HepG2 (cell line): Measurements from ENCODE around the gene GPX1. TPM values are rescaled to one million over a fixed set of nuclear protein-coding genes. Genes with fewer than 3 reads are reported as not detected.

Experiments used
- CSRNP2 ChIP-seq: sonication (generic); formaldehyde crosslinking; conservative IDR thresholded peaks from 2 replicates; pipeline ENCODE4 v1.8.0; 2022; ENCODE audit warnings: low read depth, missing genetic modification reagents
- DMAP1 ChIP-seq: IDR thresholded peaks from 2 replicates; pipeline ENCODE4 v1.6.1; 2016
- ERF ChIP-seq: IDR thresholded peaks from 2 replicates; pipeline ENCODE4 v1.6.1; 2018; ENCODE audit warnings: missing biosample characterization, missing genetic modification reagents
- ETV5 ChIP-seq: IDR thresholded peaks from 2 replicates; pipeline ENCODE4 v1.6.1; 2018; ENCODE audit warnings: missing biosample characterization, missing genetic modification reagents, inconsistent platforms, borderline replicate concordance
- JUND ChIP-seq: sonication (generic); formaldehyde crosslinking; IDR thresholded peaks from 2 replicates; pipeline ENCODE4 v1.8.0; 2022; ENCODE audit warnings: mild to moderate bottlenecking, missing genetic modification reagents
- PREB ChIP-seq: sonication (generic); formaldehyde crosslinking; IDR thresholded peaks from 2 replicates; pipeline ENCODE4 v1.4.0; 2020; ENCODE audit warnings: missing genetic modification reagents
- SIN3A ChIP-seq: IDR thresholded peaks from 2 replicates; pipeline ENCODE4 v1.6.1; 2011; ENCODE audit warnings: low read depth, mild to moderate bottlenecking, control low read depth, low read length, borderline replicate concordance
- SP4 ChIP-seq: sonication (generic); formaldehyde crosslinking; IDR thresholded peaks from 2 replicates; pipeline ENCODE4 v1.8.1; 2023; ENCODE audit warnings: mild to moderate bottlenecking, missing genetic modification reagents
- ZNF260 ChIP-seq: sonication (generic); formaldehyde crosslinking; IDR thresholded peaks from 2 replicates; pipeline ENCODE4 v1.4.0; 2020; ENCODE audit warnings: missing genetic modification reagents, low read depth, mild to moderate bottlenecking, borderline replicate concordance
- ZNF441 ChIP-seq: sonication (generic); formaldehyde crosslinking; IDR thresholded peaks from 2 replicates; pipeline ENCODE4 v1.7.0; 2021; ENCODE audit warnings: missing genetic modification reagents, borderline replicate concordance
- ZNF563 ChIP-seq: sonication (generic); formaldehyde crosslinking; IDR thresholded peaks from 2 replicates; pipeline ENCODE4 v1.8.0; 2022; ENCODE audit warnings: mild to moderate bottlenecking, moderate library complexity, missing genetic modification reagents
- ZNF580 ChIP-seq: IDR thresholded peaks from 2 replicates; pipeline ENCODE4 v1.6.1; 2016; ENCODE audit warnings: low read depth, borderline replicate concordance
- ZNF607 ChIP-seq: sonication (generic); formaldehyde crosslinking; IDR thresholded peaks from 2 replicates; pipeline ENCODE4 v1.5.1; 2020; ENCODE audit warnings: missing genetic modification reagents, mild to moderate bottlenecking, borderline replicate concordance
- ZNF703 ChIP-seq: sonication (generic); formaldehyde crosslinking; IDR thresholded peaks from 2 replicates; pipeline ENCODE4 v1.5.1; 2020; ENCODE audit warnings: missing genetic modification reagents, mild to moderate bottlenecking, moderate library complexity, borderline replicate concordance
- polyA plus RNA-seq, 8 experiments: library from polyadenylated mRNA; depleted of rRNA in 3 of 8; stranded (reverse) in 7 of 8; unstranded in 1 of 8; fragments of >200 nt; fragmentation: Illumina TruSeq in 4 of 8; extraction: Trizol in 4 of 8; gene quantifications; 2 replicates each; pipeline versions ENCODE4 v1.2.1 to v1.2.3, GENCODE V29; 2011 to 2016; ENCODE audit warnings: low read depth in 4 of 8, missing spikeins in 1 of 8, mixed read lengths in 1 of 8; ENCODE audit not compliant: insufficient read depth in 1 of 8
- total RNA-seq, 5 experiments: library from RNA; depleted of rRNA; stranded (reverse); fragments of >200 nt; fragmentation: Illumina TruSeq; extraction: Trizol; gene quantifications; 2 replicates each; pipeline ENCODE4 v1.2.3, GENCODE V29; 2016; ENCODE audit warnings: low read depth in 1 of 5
- TF ChIP-seq, protein P1 (sequence below): sonication (generic); formaldehyde crosslinking; conservative IDR thresholded peaks from 2 replicates; pipeline ENCODE4 v1.8.0; 2022; ENCODE audit warnings: missing genetic modification reagents
- TF ChIP-seq, protein P2 (sequence below): sonication (generic); formaldehyde crosslinking; IDR thresholded peaks from 2 replicates; pipeline ENCODE4 v1.4.0; 2020; ENCODE audit warnings: missing genetic modification reagents
- TF ChIP-seq, protein P3 (sequence below): sonication (generic); formaldehyde crosslinking; IDR thresholded peaks from 2 replicates; pipeline ENCODE4 v1.8.1; 2023; ENCODE audit warnings: mild to moderate bottlenecking, inconsistent platforms, moderate library complexity, missing genetic modification reagents, borderline replicate concordance

The GPX1 gene
- total and polyA plus RNA-seq, 2 of the 13 experiments (the other 11 are each of a cell fraction or from before 2014, with no cell fraction given): 149 to 168 TPM

- TF ChIP-seq ZNF580 (peak; percentile 95), DMAP1 (peak; percentile 87), ERF (peak; percentile 94), CSRNP2 (peak; percentile 78), ZNF607 (CRISPR knock-in tag) (peak; percentile 98), ZNF563 (CRISPR knock-in tag) (peak; percentile 96), SP4 (CRISPR knock-in tag) (peak; percentile 91), ZNF441 (peak; percentile 93), ZNF703 (CRISPR knock-in tag) (peak; percentile 91), JUND (CRISPR knock-in tag) (no peak; the same call in 1 of the 2 replicates), SIN3A (0 out of 2 replicates have a peak, but pooled peaks have one; percentile 65), ZNF260 (CRISPR knock-in tag) (no peak), PREB (CRISPR knock-in tag) (no peak), ETV5 (CRISPR knock-in tag) (peak; percentile 91)
- TF ChIP-seq, protein P1, sequence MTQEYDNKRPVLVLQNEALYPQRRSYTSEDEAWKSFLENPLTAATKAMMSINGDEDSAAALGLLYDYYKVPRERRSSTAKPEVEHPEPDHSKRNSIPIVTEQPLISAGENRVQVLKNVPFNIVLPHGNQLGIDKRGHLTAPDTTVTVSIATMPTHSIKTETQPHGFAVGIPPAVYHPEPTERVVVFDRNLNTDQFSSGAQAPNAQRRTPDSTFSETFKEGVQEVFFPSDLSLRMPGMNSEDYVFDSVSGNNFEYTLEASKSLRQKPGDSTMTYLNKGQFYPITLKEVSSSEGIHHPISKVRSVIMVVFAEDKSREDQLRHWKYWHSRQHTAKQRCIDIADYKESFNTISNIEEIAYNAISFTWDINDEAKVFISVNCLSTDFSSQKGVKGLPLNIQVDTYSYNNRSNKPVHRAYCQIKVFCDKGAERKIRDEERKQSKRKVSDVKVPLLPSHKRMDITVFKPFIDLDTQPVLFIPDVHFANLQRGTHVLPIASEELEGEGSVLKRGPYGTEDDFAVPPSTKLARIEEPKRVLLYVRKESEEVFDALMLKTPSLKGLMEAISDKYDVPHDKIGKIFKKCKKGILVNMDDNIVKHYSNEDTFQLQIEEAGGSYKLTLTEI (CRISPR knock-in tag): no peak
- TF ChIP-seq, protein P2, sequence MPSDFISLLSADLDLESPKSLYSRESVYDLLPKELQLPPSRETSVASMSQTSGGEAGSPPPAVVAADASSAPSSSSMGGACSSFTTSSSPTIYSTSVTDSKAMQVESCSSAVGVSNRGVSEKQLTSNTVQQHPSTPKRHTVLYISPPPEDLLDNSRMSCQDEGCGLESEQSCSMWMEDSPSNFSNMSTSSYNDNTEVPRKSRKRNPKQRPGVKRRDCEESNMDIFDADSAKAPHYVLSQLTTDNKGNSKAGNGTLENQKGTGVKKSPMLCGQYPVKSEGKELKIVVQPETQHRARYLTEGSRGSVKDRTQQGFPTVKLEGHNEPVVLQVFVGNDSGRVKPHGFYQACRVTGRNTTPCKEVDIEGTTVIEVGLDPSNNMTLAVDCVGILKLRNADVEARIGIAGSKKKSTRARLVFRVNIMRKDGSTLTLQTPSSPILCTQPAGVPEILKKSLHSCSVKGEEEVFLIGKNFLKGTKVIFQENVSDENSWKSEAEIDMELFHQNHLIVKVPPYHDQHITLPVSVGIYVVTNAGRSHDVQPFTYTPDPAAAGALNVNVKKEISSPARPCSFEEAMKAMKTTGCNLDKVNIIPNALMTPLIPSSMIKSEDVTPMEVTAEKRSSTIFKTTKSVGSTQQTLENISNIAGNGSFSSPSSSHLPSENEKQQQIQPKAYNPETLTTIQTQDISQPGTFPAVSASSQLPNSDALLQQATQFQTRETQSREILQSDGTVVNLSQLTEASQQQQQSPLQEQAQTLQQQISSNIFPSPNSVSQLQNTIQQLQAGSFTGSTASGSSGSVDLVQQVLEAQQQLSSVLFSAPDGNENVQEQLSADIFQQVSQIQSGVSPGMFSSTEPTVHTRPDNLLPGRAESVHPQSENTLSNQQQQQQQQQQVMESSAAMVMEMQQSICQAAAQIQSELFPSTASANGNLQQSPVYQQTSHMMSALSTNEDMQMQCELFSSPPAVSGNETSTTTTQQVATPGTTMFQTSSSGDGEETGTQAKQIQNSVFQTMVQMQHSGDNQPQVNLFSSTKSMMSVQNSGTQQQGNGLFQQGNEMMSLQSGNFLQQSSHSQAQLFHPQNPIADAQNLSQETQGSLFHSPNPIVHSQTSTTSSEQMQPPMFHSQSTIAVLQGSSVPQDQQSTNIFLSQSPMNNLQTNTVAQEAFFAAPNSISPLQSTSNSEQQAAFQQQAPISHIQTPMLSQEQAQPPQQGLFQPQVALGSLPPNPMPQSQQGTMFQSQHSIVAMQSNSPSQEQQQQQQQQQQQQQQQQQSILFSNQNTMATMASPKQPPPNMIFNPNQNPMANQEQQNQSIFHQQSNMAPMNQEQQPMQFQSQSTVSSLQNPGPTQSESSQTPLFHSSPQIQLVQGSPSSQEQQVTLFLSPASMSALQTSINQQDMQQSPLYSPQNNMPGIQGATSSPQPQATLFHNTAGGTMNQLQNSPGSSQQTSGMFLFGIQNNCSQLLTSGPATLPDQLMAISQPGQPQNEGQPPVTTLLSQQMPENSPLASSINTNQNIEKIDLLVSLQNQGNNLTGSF (CRISPR knock-in tag): peak; percentile 82
- TF ChIP-seq, protein P3, sequence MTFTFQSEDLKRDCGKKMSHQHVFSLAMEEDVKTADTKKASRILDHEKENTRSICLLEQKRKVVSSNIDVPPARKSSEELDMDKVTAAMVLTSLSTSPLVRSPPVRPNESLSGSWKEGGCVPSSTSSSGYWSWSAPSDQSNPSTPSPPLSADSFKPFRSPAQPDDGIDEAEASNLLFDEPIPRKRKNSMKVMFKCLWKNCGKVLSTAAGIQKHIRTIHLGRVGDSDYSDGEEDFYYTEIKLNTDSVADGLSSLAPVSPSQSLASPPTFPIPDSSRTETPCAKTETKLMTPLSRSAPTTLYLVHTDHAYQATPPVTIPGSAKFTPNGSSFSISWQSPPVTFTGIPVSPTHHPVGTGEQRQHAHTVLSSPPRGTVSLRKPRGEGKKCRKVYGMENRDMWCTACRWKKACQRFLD (CRISPR knock-in tag): peak; percentile 98
Measured at GRCh38 chr3:49339941-49340800, 18.0 kb downstream of the GPX1 start, which contains the start of gene USP4 (continued).
